ENCODE measurements around the gene LRRC8E. TPM values are rescaled to one million over a fixed set of nuclear protein-coding genes. Genes with fewer than 3 reads are reported as not detected.

LRRC8E gene
- total RNA-seq, 4 donors from 2014 or later = 0.13 to 0.32 (median 0.29) TPM

GRCh38 chr19:7897292-7897691 is 9.0 kb downstream of the LRRC8E start:
- Histone ChIP-seq H3K4me1 (peaks cover 0 to under 1% (median 0%) of the 10 kb centered on the region in 3 donors), H3K4me3 (no peak overlapping the region), H3K36me3 (no peaks in the 10 kb centered on the region), H3K9me3 (no peaks in the 10 kb centered on the region), H3K27me3 (peaks cover 47% of the 10 kb centered on the region), H3K27ac (no peak overlapping the region)
- no peak for ATAC-seq
- 70 to 98% methylated on average over 2 to 7 of the region's 11 CpGs for WGBS, 2 donors (ENCODE audit: low coverage in 1 of 2)
- TF ChIP-seq POLR2AphosphoS5 (IDR thresholded peaks at IDR 0.05) (no peak), CTCF (IDR thresholded peaks at IDR 0.05) (no peak)

GRCh38 chr19:7898967-7899366 is 10.7 kb downstream of the LRRC8E start:
- Histone ChIP-seq H3K27me3 (peaks cover 30% of the 10 kb centered on the region), H3K27ac (no peak overlapping the region), H3K9me3 (no peaks in the 10 kb centered on the region), H3K4me1 (peaks cover 0 to 10% (median 6%) of the 10 kb centered on the region in 3 donors), H3K36me3 (no peaks in the 10 kb centered on the region), H3K4me3 (no peak overlapping the region)
- ATAC-seq = no peak
- WGBS, 2 donors (ENCODE audit: low coverage in 1 of 2) = 88% methylated on average over 8 of the region's 16 CpGs; no CpG with 5 or more reads in 1 of the 2 donors
- TF ChIP-seq EP300 (IDR thresholded peaks at IDR 0.05) = no peak
- no peak for TF ChIP-seq CTCF (IDR thresholded peaks at IDR 0.05)
- no peak for TF ChIP-seq POLR2A (IDR thresholded peaks at IDR 0.05)
- no peak for TF ChIP-seq POLR2AphosphoS5 (IDR thresholded peaks at IDR 0.05)

- Histone ChIP-seq H3K4me3 (no peak overlapping the region), H3K9me3 (no peaks in the 10 kb centered on the region), H3K4me1 (peaks cover 4 to 17% (median 10%) of the 10 kb centered on the region in 3 donors), H3K27ac (no peak overlapping the region), H3K27me3 (peaks cover 21% of the 10 kb centered on the region), H3K36me3 (no peaks in the 10 kb centered on the region)
- ATAC-seq = no peak
- TF ChIP-seq EP300 (IDR thresholded peaks at IDR 0.05) (no peak), POLR2A (IDR thresholded peaks at IDR 0.05) (no peak), POLR2AphosphoS5 (IDR thresholded peaks at IDR 0.05) (no peak), CTCF (IDR thresholded peaks at IDR 0.05) (no peak)
- no CpG with 5 or more reads among the region's 34 CpGs for WGBS, 2 donors (ENCODE audit: low coverage in 1 of 2)
Observed at GRCh38 chr19:7899751-7900378, 11.6 kb downstream of the LRRC8E start.

GRCh38 chr19:7900401-7900870 is 12.1 kb downstream of the LRRC8E start:
- no peak for ATAC-seq
- Histone ChIP-seq H3K36me3 (peaks cover 0 to 3% of the 10 kb centered on the region in 2 donors), H3K9me3 (no peaks in the 10 kb centered on the region), H3K27me3 (peaks cover 16% of the 10 kb centered on the region), H3K4me3 (no peak overlapping the region), H3K27ac (no peak overlapping the region), H3K4me1 (peaks cover 4 to 22% (median 16%) of the 10 kb centered on the region in 3 donors)
- TF ChIP-seq CTCF (IDR thresholded peaks at IDR 0.05) (no peak), POLR2A (IDR thresholded peaks at IDR 0.05) (no peak), EP300 (IDR thresholded peaks at IDR 0.05) (no peak), POLR2AphosphoS5 (IDR thresholded peaks at IDR 0.05) (no peak)
- WGBS, 2 donors (ENCODE audit: low coverage in 1 of 2) = 80% methylated on average over 1 of the region's 21 CpGs; no CpG with 5 or more reads in 1 of the 2 donors

GRCh38 chr19:7900931-7901330 is 12.6 kb downstream of the LRRC8E start:
- H3K36me3 ChIP-seq = peaks cover 0 to 8% of the 10 kb centered on the region in 2 donors
- no peak overlapping the region for H3K27ac ChIP-seq
- H3K27me3 ChIP-seq = peaks cover 12% of the 10 kb centered on the region
- TF ChIP-seq POLR2A (IDR thresholded peaks at IDR 0.05) (no peak), POLR2AphosphoS5 (IDR thresholded peaks at IDR 0.05) (no peak), EP300 (IDR thresholded peaks at IDR 0.05) (no peak), CTCF (IDR thresholded peaks at IDR 0.05) (no peak)
- peaks cover 4 to 27% (median 21%) of the 10 kb centered on the region in 3 donors for H3K4me1 ChIP-seq
- 60% methylated on average over 1 of the region's 3 CpGs; no CpG with 5 or more reads in 1 of the 2 donors for WGBS, 2 donors (ENCODE audit: low coverage in 1 of 2)
- H3K9me3 ChIP-seq = no peaks in the 10 kb centered on the region
- ATAC-seq = no peak
- H3K4me3 ChIP-seq = no peak overlapping the region

Measured in gastroesophageal sphincter (tissue), 4 donors.